Measurements from ENCODE around the gene UCN2. TPM values are rescaled to one million over a fixed set of nuclear protein-coding genes. Genes with fewer than 3 reads are reported as not detected.
A peak's percentile ranks its signal among the peaks of the same experiment; 100 is the strongest.

Gene UCN2
- total and polyA plus RNA-seq, 2 of the 8 experiments (the other 6 are each of a cell fraction or from before 2014, with no cell fraction given) = 0.14 TPM; not detected in 1

- Histone ChIP-seq H4K20me1 (replicated peaks in 1 of 2; ENCODE audit: control insufficient read depth in 1 of 2, insufficient read depth in 2 of 2, low read length in 2 of 2) (peaks cover 0 to 4% of the 10 kb centered on the region in 2 experiments), H2BK20ac (ENCODE audit: low read length) (no peak overlapping the region), H3K4me3 (ENCODE audit: extremely low read depth in 1 of 4, insufficient read depth in 2 of 4, low read depth in 3 of 4, low read length in 4 of 4) (no peak overlapping the region), H3K9me3 (ENCODE audit: insufficient read depth in 2 of 2, low read depth in 1 of 2, low read length in 1 of 2) (no peaks in the 10 kb centered on the region), H3K79me2 (ENCODE audit: control insufficient read depth in 1 of 2, insufficient read depth in 2 of 2, low read length in 2 of 2) (no peaks in the 10 kb centered on the region), H3K14ac (ENCODE audit: insufficient read length) (no peak overlapping the region), H3K27ac (ENCODE audit: low read depth, low read length) (no peak overlapping the region), H3K27me3 (replicated peaks in 1 of 4; ENCODE audit: control insufficient read depth in 3 of 4, extremely low read depth in 1 of 4, insufficient read depth in 3 of 4, low read length in 3 of 4) (no peaks in the 10 kb centered on the region; a peak in 1 of 7 replicates), H3K4me1 (replicated peaks in 1 of 4; ENCODE audit: control insufficient read depth in 3 of 4, insufficient read depth in 4 of 4, low read length in 3 of 4) (no peaks in the 10 kb centered on the region), H3K9ac (replicated peaks in 1 of 4; ENCODE audit: extremely low read depth in 1 of 4, low read depth in 3 of 4, low read length in 3 of 4) (no peak overlapping the region), H4K5ac (ENCODE audit: insufficient read length, low read depth, low read length) (no peak overlapping the region), H3K23ac (ENCODE audit: insufficient read length) (no peak overlapping the region), H3K4me2 (ENCODE audit: insufficient read depth in 1 of 2, low read depth in 2 of 2, low read length in 2 of 2) (no peak overlapping the region), H3K23me2 (ENCODE audit: low read depth, low read length) (peaks cover 2% of the 10 kb centered on the region; the same call in 1 of the 2 replicates), H2BK120ac (replicated peaks; ENCODE audit: low read depth, low read length) (no peak overlapping the region), H3K79me1 (ENCODE audit: low read depth, low read length) (no peaks in the 10 kb centered on the region), H2BK5ac (ENCODE audit: low read depth, low read length) (no peak overlapping the region), H2BK15ac (ENCODE audit: low read length) (no peak overlapping the region), H3K56ac (replicated peaks; ENCODE audit: insufficient read length, low read depth, low read length) (peak overlapping the region; percentile 19), H4K91ac (replicated peaks; ENCODE audit: insufficient read length, low read length) (no peak overlapping the region), H2BK12ac (ENCODE audit: low read depth, low read length) (no peak overlapping the region), H4K8ac (ENCODE audit: extremely low read depth, insufficient read depth, low read length) (peak overlapping the region; percentile 21; the same call in 1 of the 2 replicates), H3K18ac (ENCODE audit: extremely low read depth, low read length) (no peak overlapping the region), H2AFZ (ENCODE audit: low read length) (no peak overlapping the region), H3K4ac (replicated peaks; ENCODE audit: insufficient read length, low read depth, low read length) (no peak overlapping the region), H3K36me3 (ENCODE audit: control insufficient read depth in 2 of 4, insufficient read depth in 4 of 4, low read length in 3 of 4) (no peaks in the 10 kb centered on the region), H2AK5ac (ENCODE audit: low read depth, low read length) (no peak overlapping the region)
- 83% methylated on average over 10 of the region's 10 CpGs; no CpG with 5 or more reads in 1 of the 2 experiments for WGBS, 2 experiments (ENCODE audit: extremely low coverage in 1 of 2, insufficient coverage in 1 of 2, insufficient read length in 1 of 2, insufficient replicate concordance in 2 of 2, low coverage in 1 of 2, low lambda C conversion rate in 2 of 2, missing lambda C conversion rate in 1 of 2)
- FAIRE-seq (no peak), DNase-seq (ENCODE audit: low read depth in 1 of 2, low spot score in 2 of 2) (no peak)
- ChIA-PET CTCF (ENCODE audit: partially characterized antibody) (interaction anchor here (0.8 to 1.0 kb wide), 3 partner anchors 10 to 20 kb away, joined by 3 read pairs; no protein-coding TSS in a partner anchor), POLR2A (ENCODE audit: partially characterized antibody) (no interaction called here)
- TF ChIP-seq KDM4A (IDR thresholded peaks at IDR 0.05; ENCODE audit: low read depth, low read length, severe bottlenecking) = no peak
- no peak for TF ChIP-seq RFX5 (IDR thresholded peaks at IDR 0.05; ENCODE audit: borderline replicate concordance, low read depth, low read length)
- no peak for TF ChIP-seq CHD2 (IDR thresholded peaks at IDR 0.05; ENCODE audit: low read length)
- TF ChIP-seq MAFK (IDR thresholded peaks at IDR 0.05; ENCODE audit: low read depth, low read length) = no peak
- no peak for TF ChIP-seq YY1 (IDR thresholded peaks at IDR 0.05; ENCODE audit: low read depth, low read length)
- no peak for TF ChIP-seq ASH2L (IDR thresholded peaks at IDR 0.05; ENCODE audit: low read length)
- TF ChIP-seq SRF (IDR thresholded peaks at IDR 0.05; ENCODE audit: low read depth, low read length) = no peak
- no peak for TF ChIP-seq BRCA1 (IDR thresholded peaks at IDR 0.05; ENCODE audit: low read depth, low read length)
- no peak for TF ChIP-seq USF2 (IDR thresholded peaks at IDR 0.05; ENCODE audit: low read length)
- no peak for TF ChIP-seq CBX8 (IDR thresholded peaks at IDR 0.05; ENCODE audit: borderline replicate concordance, low read depth, low read length)
- no peak for TF ChIP-seq HDAC6 (IDR thresholded peaks at IDR 0.05; ENCODE audit: low read depth, low read length)
- no peak for TF ChIP-seq GABPA (IDR thresholded peaks at IDR 0.05; ENCODE audit: borderline replicate concordance, insufficient read depth, low read length)
- no peak for TF ChIP-seq RNF2 (IDR thresholded peaks at IDR 0.05; ENCODE audit: borderline replicate concordance, low read depth, low read length, missing control alignments, poor library complexity, severe bottlenecking)
- no peak for TF ChIP-seq POU5F1 (IDR thresholded peaks at IDR 0.05; ENCODE audit: low read depth, low read length)
These were observed 5.8 kb upstream of the UCN2 start for GRCh38 chr3:48569400-48569799.

All from H1 (cell line).